HepG2 (cell line): ENCODE measurements around the gene HSPA1A. TPM values are rescaled to one million over a fixed set of nuclear protein-coding genes. Genes with fewer than 3 reads are reported as not detected.

Experiments
- ATAC-seq: fragments of 200-7000 bp; cut with Tn5 transposase; 3 replicates; pipeline ENCODE4 v1.9.1; 2020; ENCODE audit warnings: mild to moderate bottlenecking, moderate library complexity
- BruUV-seq: library from RNA; stranded (reverse); fragments of 400-500 nt; replicated peaks from 2 replicates; lab custom pipeline; 2021; lab: Mats Ljungman, UMichigan
- CTCF ChIA-PET: fragments of 300-600 bp; formaldehyde crosslinking; extraction: SDS; loops from one replicate; lab custom pipeline; 2021; ENCODE audit warnings: low total read pairs, inconsistent platforms, low intra/inter-chr PET ratio; lab: Yijun Ruan, JAX
- POLR2A ChIA-PET: fragments of 350-600 bp; sonication (Branson Sonifier 250); formaldehyde crosslinking; loops from one replicate; lab custom pipeline; 2020; ENCODE audit warnings: antibody characterized with exemption, inconsistent platforms; lab: Yijun Ruan, JAX
- DNase-seq: peaks from one replicate; pipeline ENCODE4 v3.0.0-alpha.2; 2015; ENCODE audit warnings: low spot score
- FAIRE-seq: peaks from 3 replicates; lab custom pipeline; 2011; peaks lifted over from hg19 to GRCh38; lab: Jason Lieb, UNC
- H2AFZ ChIP-seq: one replicate; pipeline ENCODE4 v1.6.1; 2011; ENCODE audit warnings: low read length, inconsistent platforms
- H3K27ac ChIP-seq: fragments of 300-600 bp; 3 replicates; pipeline ENCODE4 v1.8.0; 2011; ENCODE audit warnings: mixed run types, mild to moderate bottlenecking, mixed read lengths, low read length, inconsistent platforms; ENCODE audit not compliant: insufficient read depth; ENCODE audit errors: extremely low read length
- H3K27me3 ChIP-seq, 2 experiments: fragments of 200-600 bp in 1 of 2; 2 replicates in 1 of 2; 3 replicates in 1 of 2; pipeline versions ENCODE4 v1.6.0 to v1.8.0; 2011; ENCODE audit warnings: low read length in 2 of 2, mild to moderate bottlenecking in 2 of 2, moderate library complexity in 2 of 2, inconsistent platforms in 1 of 2; ENCODE audit not compliant: insufficient read depth in 2 of 2, control insufficient read depth in 1 of 2
- H3K36me3 ChIP-seq, 2 experiments: fragments of 200-600 bp in 1 of 2; replicated peaks in 1 of 2; 2 replicates in 1 of 2; 3 replicates in 1 of 2; pipeline versions ENCODE4 v1.5.1 to v1.8.0; 2011; ENCODE audit warnings: low read length in 2 of 2, inconsistent platforms in 1 of 2; ENCODE audit not compliant: insufficient read depth in 2 of 2, control insufficient read depth in 1 of 2
- H3K4me1 ChIP-seq: 2 replicates; pipeline ENCODE4 v1.5.1; 2012; ENCODE audit warnings: low read length, inconsistent platforms; ENCODE audit not compliant: insufficient read depth
- H3K4me2 ChIP-seq: 2 replicates; pipeline ENCODE4 v1.6.0; 2011; ENCODE audit warnings: low read depth, low read length, inconsistent platforms
- H3K4me3 ChIP-seq, 3 experiments: fragments of 200-600 bp in 1 of 3; sonication (generic), shearing (Covaris generic) in 1 of 3; replicated peaks in 1 of 3; 2 replicates each; pipeline ENCODE4 v1.5.1; 2011 to 2016; ENCODE audit warnings: low read length in 3 of 3, inconsistent platforms in 2 of 3, low read depth in 2 of 3, mild to moderate bottlenecking in 2 of 3, control low read depth in 1 of 3, mixed read lengths in 1 of 3; ENCODE audit not compliant: insufficient read depth in 1 of 3
- H3K79me2 ChIP-seq: one replicate; pipeline ENCODE4 v1.6.1; 2011; ENCODE audit warnings: low read length, inconsistent platforms; ENCODE audit not compliant: insufficient read depth
- H3K9ac ChIP-seq: 2 replicates; pipeline ENCODE4 v1.6.0; 2011; ENCODE audit warnings: mild to moderate bottlenecking, low read depth, low read length, inconsistent platforms; ENCODE audit not compliant: insufficient read depth
- H3K9me3 ChIP-seq: 2 replicates; pipeline ENCODE4 v1.5.1; 2012; ENCODE audit warnings: mild to moderate bottlenecking, low read length
- H4K20me1 ChIP-seq: 2 replicates; pipeline ENCODE4 v1.6.0; 2011; ENCODE audit warnings: inconsistent platforms, mild to moderate bottlenecking, low read length, moderate library complexity; ENCODE audit not compliant: insufficient read depth
- ARHGAP35 ChIP-seq: sonication (generic); formaldehyde crosslinking; IDR thresholded peaks from 2 replicates; pipeline ENCODE4 v1.9.0; 2022; ENCODE audit warnings: mild to moderate bottlenecking, inconsistent platforms, moderate library complexity, missing genetic modification reagents, borderline replicate concordance
- DDIT3 ChIP-seq: sonication (generic); formaldehyde crosslinking; IDR thresholded peaks from 2 replicates; pipeline ENCODE4 v1.4.0; 2020; ENCODE audit warnings: mild to moderate bottlenecking, missing genetic modification reagents
- GTF2F1 ChIP-seq: fragments of 150-350 bp; IDR thresholded peaks from 2 replicates; pipeline ENCODE4 v1.6.1; 2014; ENCODE audit warnings: low read length
- HDAC6 ChIP-seq: fragments of 200-600 bp; sonication (generic); IDR thresholded peaks from 2 replicates; pipeline ENCODE4 v1.7.0; 2017; ENCODE audit warnings: mild to moderate bottlenecking, antibody characterized with exemption, low read length, low read depth
- HMG20B ChIP-seq: conservative IDR thresholded peaks from 2 replicates; pipeline ENCODE4 v1.6.1; 2016; ENCODE audit warnings: missing genetic modification reagents, missing compliant biosample characterization
- HOXA5 ChIP-seq: sonication (generic); formaldehyde crosslinking; IDR thresholded peaks from 2 replicates; pipeline ENCODE4 v1.4.0; 2020; ENCODE audit warnings: missing genetic modification reagents
- JUND ChIP-seq: sonication (generic); formaldehyde crosslinking; IDR thresholded peaks from 2 replicates; pipeline ENCODE4 v1.8.0; 2022; ENCODE audit warnings: mild to moderate bottlenecking, missing genetic modification reagents
- NR3C1 ChIP-seq: sonication (generic); formaldehyde crosslinking; IDR thresholded peaks from 2 replicates; pipeline ENCODE4 v1.4.0; 2020; ENCODE audit warnings: missing genetic modification reagents
- PAWR ChIP-seq: sonication (generic); formaldehyde crosslinking; IDR thresholded peaks from 2 replicates; pipeline ENCODE4 v1.4.0; 2020; ENCODE audit warnings: missing genetic modification reagents, mild to moderate bottlenecking, borderline replicate concordance
- SP2 ChIP-seq: sonication (generic); formaldehyde crosslinking; IDR thresholded peaks from 2 replicates; pipeline ENCODE4 v1.5.1; 2020; ENCODE audit warnings: mild to moderate bottlenecking, missing genetic modification reagents
- TRAFD1 ChIP-seq: sonication (generic); formaldehyde crosslinking; IDR thresholded peaks from 2 replicates; pipeline ENCODE4 v1.5.1; 2020; ENCODE audit warnings: missing genetic modification reagents, mild to moderate bottlenecking, borderline replicate concordance
- USF2 ChIP-seq, 2 experiments: sonication (generic) in 1 of 2; formaldehyde crosslinking in 1 of 2; IDR thresholded peaks; 2 replicates each; pipeline versions ENCODE4 v1.5.1 to v1.6.1; 2011 to 2020; ENCODE audit warnings: borderline replicate concordance in 1 of 2, low read depth in 1 of 2, low read length in 1 of 2, mild to moderate bottlenecking in 1 of 2, missing genetic modification reagents in 1 of 2, moderate library complexity in 1 of 2
- ZBTB46 ChIP-seq: sonication (generic); formaldehyde crosslinking; IDR thresholded peaks from 2 replicates; pipeline ENCODE4 v1.4.0; 2020; ENCODE audit warnings: mild to moderate bottlenecking, missing genetic modification reagents, borderline replicate concordance
- ZFP1 ChIP-seq: IDR thresholded peaks from 2 replicates; pipeline ENCODE4 v1.6.1; 2016
- ZNF282 ChIP-seq: fragments of 450-650 bp; IDR thresholded peaks from 2 replicates; pipeline ENCODE4 v1.6.1; 2018; ENCODE audit not compliant: partially characterized antibody
- ZNF343 ChIP-seq: sonication (generic); formaldehyde crosslinking; IDR thresholded peaks from 2 replicates; pipeline ENCODE4 v1.4.0; 2020; ENCODE audit warnings: mild to moderate bottlenecking, missing genetic modification reagents
- WGBS: methylation state at CpG from one replicate; pipeline ENCODE4 v1.1.6; 2017; ENCODE audit warnings: low lambda C conversion rate; 5-methylcytosine and 5-hydroxymethylcytosine counted together
- in situ Hi-C: cut with HindIII; loops from 2 replicates; pipeline ENCODE4 v1.10.0; 2017; ENCODE audit warnings: low pct_unique_long_range_greater_than_20kb; ENCODE audit not compliant: extremely low pct_ligation_motif_present
- intact Hi-C: fragments of 100-400 bp; cut with micrococcal nuclease; formaldehyde crosslinking; loops from one replicate; pipeline ENCODE4 v1.10.0; 2022; ENCODE audit not compliant: unreplicated experiment
- polyA plus RNA-seq, 8 experiments: library from polyadenylated mRNA; depleted of rRNA in 3 of 8; stranded (reverse) in 7 of 8; unstranded in 1 of 8; fragments of >200 nt; fragmentation: Illumina TruSeq in 4 of 8; extraction: Trizol in 4 of 8; gene quantifications; 2 replicates each; pipeline versions ENCODE4 v1.2.1 to v1.2.3, GENCODE V29; 2011 to 2016; ENCODE audit warnings: low read depth in 4 of 8, missing spikeins in 1 of 8, mixed read lengths in 1 of 8; ENCODE audit not compliant: insufficient read depth in 1 of 8
- total RNA-seq, 5 experiments: library from RNA; depleted of rRNA; stranded (reverse); fragments of >200 nt; fragmentation: Illumina TruSeq; extraction: Trizol; gene quantifications; 2 replicates each; pipeline ENCODE4 v1.2.3, GENCODE V29; 2016; ENCODE audit warnings: low read depth in 1 of 5

Gene HSPA1A
- total and polyA plus RNA-seq, 2 of the 13 experiments (the other 11 are each of a cell fraction or from before 2014, with no cell fraction given) = 44.5 to 85.0 TPM

GRCh38 chr6:31794866-31795615 lies 20.3 kb upstream of the HSPA1A start:
- no peaks in the 10 kb centered on the region for H4K20me1 ChIP-seq
- H3K9me3 ChIP-seq = no peaks in the 10 kb centered on the region
- H2AFZ ChIP-seq = no peak overlapping the region
- ATAC-seq = peak; percentile 18
- H3K79me2 ChIP-seq = peaks cover 22% of the 10 kb centered on the region
- in situ Hi-C loops = no loop called here
- H3K27ac ChIP-seq = peak overlapping the region; percentile 76
- DNase-seq = no peak
- peak overlapping the region; percentile 92 for H3K9ac ChIP-seq
- H3K27me3 ChIP-seq = no peaks in the 10 kb centered on the region; a peak in 1 of 5 replicates
- intact Hi-C loops = loop anchor here (1.0 to 2.0 kb wide), 2 partner anchors 20 to 35 kb away; partner anchors contain the start of genes HSPA1A and HSPA1L
- peaks cover 5 to 28% of the 10 kb centered on the region in 2 experiments for H3K36me3 ChIP-seq
- POLR2A ChIA-PET = interaction anchor here (0.8 to 4.3 kb wide), 28 partner anchors 9 to 253 kb away, joined by 3 to 77 read pairs (median 7); partner anchors contain the start of genes ABHD16A, APOM, CLIC1 and DDAH2
- no TSS peak for BruUV-seq
- WGBS = 1% methylated on average over 35 of the region's 44 CpGs
- peak overlapping the region; percentile 95 for H3K4me2 ChIP-seq
- CTCF ChIA-PET = interaction anchor here (1.6 kb wide), 2 partner anchors 22 to 35 kb away, joined by 5 read pairs; no protein-coding TSS in a partner anchor
- peak overlapping the region; percentile 89 to 98 (median 98) for H3K4me3 ChIP-seq
- FAIRE-seq = no peak
- H3K4me1 ChIP-seq = peaks cover 25% of the 10 kb centered on the region
- TF ChIP-seq NR3C1 (CRISPR knock-in tag) (no peak), USF2 (IDR thresholded peaks at IDR 0.05; ENCODE audit: low read depth, low read length) (no peak), USF2 (CRISPR knock-in tag; IDR thresholded peaks at IDR 0.05; ENCODE audit: borderline replicate concordance) (no peak), SP2 (no peak), HOXA5 (CRISPR knock-in tag) (no peak; the same call in 1 of the 2 replicates), TRAFD1 (CRISPR knock-in tag) (no peak), HDAC6 (no peak), ZFP1 (no peak), ZNF282 (no peak), ZNF343 (no peak), JUND (CRISPR knock-in tag) (no peak), PAWR (no peak), HMG20B (CRISPR knock-in tag) (no peak), DDIT3 (CRISPR knock-in tag) (no peak), ARHGAP35 (CRISPR knock-in tag) (no peak), ZBTB46 (CRISPR knock-in tag) (no peak), GTF2F1 (no peak)
